ENCODE results near the gene SLC45A1. TPM values are rescaled to one million over a fixed set of nuclear protein-coding genes. Genes with fewer than 3 reads are reported as not detected.

The SLC45A1 gene
- polyA plus RNA-seq, 1 donor (not counting 4 experiments of a cell fraction or from before 2014, with no cell fraction given): 0.14 TPM

DNA sequence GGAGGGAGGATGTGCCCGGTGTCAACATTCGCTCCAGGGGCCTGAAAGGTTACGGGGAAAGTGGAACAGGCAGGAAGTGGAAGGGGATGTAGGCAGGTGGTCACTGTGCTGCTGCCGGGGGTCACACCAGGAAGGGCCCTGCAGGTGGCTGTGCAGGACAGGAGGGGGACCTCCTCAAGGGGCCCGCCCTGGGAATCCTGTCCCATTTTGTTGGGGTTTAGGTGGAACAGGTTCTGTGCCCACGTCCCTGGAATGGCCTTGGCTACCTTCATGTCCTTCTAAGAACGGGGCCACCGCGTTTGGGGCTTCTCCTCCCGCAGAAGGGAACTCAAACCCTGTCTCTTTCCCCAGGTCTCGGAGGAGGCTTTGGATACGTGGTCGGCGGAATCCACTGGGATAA lies 11.9 kb downstream of the SLC45A1 start:
- H3K4me1 ChIP-seq (ENCODE audit: control insufficient read depth, extremely low read depth, insufficient read depth, low read length): no peaks in the 10 kb centered on the region
- TF ChIP-seq EZH2 (IDR thresholded peaks at IDR 0.05; ENCODE audit: low read length): no peak
- TF ChIP-seq, protein P1, sequence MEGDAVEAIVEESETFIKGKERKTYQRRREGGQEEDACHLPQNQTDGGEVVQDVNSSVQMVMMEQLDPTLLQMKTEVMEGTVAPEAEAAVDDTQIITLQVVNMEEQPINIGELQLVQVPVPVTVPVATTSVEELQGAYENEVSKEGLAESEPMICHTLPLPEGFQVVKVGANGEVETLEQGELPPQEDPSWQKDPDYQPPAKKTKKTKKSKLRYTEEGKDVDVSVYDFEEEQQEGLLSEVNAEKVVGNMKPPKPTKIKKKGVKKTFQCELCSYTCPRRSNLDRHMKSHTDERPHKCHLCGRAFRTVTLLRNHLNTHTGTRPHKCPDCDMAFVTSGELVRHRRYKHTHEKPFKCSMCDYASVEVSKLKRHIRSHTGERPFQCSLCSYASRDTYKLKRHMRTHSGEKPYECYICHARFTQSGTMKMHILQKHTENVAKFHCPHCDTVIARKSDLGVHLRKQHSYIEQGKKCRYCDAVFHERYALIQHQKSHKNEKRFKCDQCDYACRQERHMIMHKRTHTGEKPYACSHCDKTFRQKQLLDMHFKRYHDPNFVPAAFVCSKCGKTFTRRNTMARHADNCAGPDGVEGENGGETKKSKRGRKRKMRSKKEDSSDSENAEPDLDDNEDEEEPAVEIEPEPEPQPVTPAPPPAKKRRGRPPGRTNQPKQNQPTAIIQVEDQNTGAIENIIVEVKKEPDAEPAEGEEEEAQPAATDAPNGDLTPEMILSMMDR (optimal IDR thresholded peaks at IDR 0.05 in 1 of 3, IDR thresholded peaks at IDR 0.05 in 1 of 3, conservative IDR thresholded peaks at IDR 0.05 in 1 of 3; ENCODE audit: extremely low read depth in 1 of 3, insufficient read depth in 2 of 3, low read length in 3 of 3): no peak
- no peaks in the 10 kb centered on the region for H3K9me3 ChIP-seq (ENCODE audit: control insufficient read depth, low read depth, low read length)
- dilution Hi-C loops (cut with MboI; ENCODE audit: extremely low pct_ligation_motif_present, low sequenced_read_pairs): no loop called here
- FAIRE-seq (no peak), DNase-seq (ENCODE audit: low read depth, low spot score) (no peak)
- no peaks in the 10 kb centered on the region for H3K79me2 ChIP-seq (ENCODE audit: control insufficient read depth, insufficient read depth, low read length)
- no peak overlapping the region for H3K4me3 ChIP-seq (ENCODE audit: control insufficient read depth in 2 of 3, extremely low read depth in 1 of 3, insufficient read depth in 2 of 3, low read depth in 1 of 3, low read length in 3 of 3)
- no peaks in the 10 kb centered on the region for H3K9me1 ChIP-seq (ENCODE audit: control insufficient read depth, extremely low read depth, insufficient read depth, low read length)
- no peak overlapping the region for H3K4me2 ChIP-seq (ENCODE audit: control insufficient read depth, extremely low read depth, insufficient read depth, low read depth, low read length)
- H4K20me1 ChIP-seq (ENCODE audit: control insufficient read depth, extremely low read depth, insufficient read depth, low read length): no peaks in the 10 kb centered on the region
- H2AFZ ChIP-seq (ENCODE audit: control insufficient read depth, low read length): no peak overlapping the region
- no peak overlapping the region for H3K9ac ChIP-seq (ENCODE audit: control insufficient read depth, extremely low read depth, insufficient read depth, low read length)
- H3K27ac ChIP-seq (ENCODE audit: control insufficient read depth, insufficient read depth, low read length): no peak overlapping the region
- no peaks in the 10 kb centered on the region for H3K27me3 ChIP-seq (ENCODE audit: control insufficient read depth, extremely low read depth, insufficient read depth, low read length)
- H3K36me3 ChIP-seq (ENCODE audit: control insufficient read depth in 2 of 2, extremely low read depth in 1 of 2, insufficient read depth in 2 of 2, low read length in 2 of 2): no peaks in the 10 kb centered on the region

DNA sequence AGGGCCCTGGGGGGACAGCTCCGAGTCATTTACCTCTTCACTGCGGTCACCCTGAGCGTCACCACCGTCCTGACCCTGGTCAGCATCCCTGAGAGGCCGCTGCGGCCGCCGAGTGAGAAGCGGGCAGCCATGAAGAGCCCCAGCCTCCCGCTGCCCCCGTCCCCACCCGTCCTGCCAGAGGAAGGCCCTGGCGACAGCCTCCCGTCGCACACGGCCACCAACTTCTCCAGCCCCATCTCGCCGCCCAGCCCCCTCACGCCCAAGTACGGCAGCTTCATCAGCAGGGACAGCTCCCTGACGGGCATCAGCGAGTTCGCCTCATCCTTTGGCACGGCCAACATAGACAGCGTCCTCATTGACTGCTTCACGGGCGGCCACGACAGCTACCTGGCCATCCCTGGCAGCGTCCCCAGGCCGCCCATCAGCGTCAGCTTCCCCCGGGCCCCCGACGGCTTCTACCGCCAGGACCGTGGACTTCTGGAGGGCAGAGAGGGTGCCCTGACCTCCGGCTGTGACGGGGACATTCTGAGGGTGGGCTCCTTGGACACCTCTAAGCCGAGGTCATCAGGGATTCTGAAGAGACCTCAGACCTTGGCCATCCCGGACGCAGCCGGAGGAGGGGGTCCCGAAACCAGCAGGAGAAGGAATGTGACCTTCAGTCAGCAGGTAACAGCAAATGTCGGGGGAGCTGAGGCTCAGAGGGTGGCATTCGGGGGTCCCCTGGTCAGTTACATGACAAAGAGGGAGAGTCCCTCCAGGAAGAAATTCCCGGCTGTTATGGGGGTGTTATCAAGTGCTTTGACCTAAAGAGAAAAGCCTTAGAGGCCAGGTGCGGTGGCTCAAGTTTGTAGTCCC lies 12.6 kb downstream of the SLC45A1 start:
- H4K20me1 ChIP-seq (ENCODE audit: control insufficient read depth, extremely low read depth, insufficient read depth, low read length): no peaks in the 10 kb centered on the region
- DNase-seq (ENCODE audit: low read depth, low spot score): no peak
- H3K9me1 ChIP-seq (ENCODE audit: control insufficient read depth, extremely low read depth, insufficient read depth, low read length): no peaks in the 10 kb centered on the region
- no peak overlapping the region for H3K4me2 ChIP-seq (ENCODE audit: control insufficient read depth, extremely low read depth, insufficient read depth, low read depth, low read length)
- H3K9ac ChIP-seq (ENCODE audit: control insufficient read depth, extremely low read depth, insufficient read depth, low read length): no peak overlapping the region
- H2AFZ ChIP-seq (ENCODE audit: control insufficient read depth, low read length): no peak overlapping the region
- dilution Hi-C loops (cut with MboI; ENCODE audit: extremely low pct_ligation_motif_present, low sequenced_read_pairs): no loop called here
- no peaks in the 10 kb centered on the region for H3K79me2 ChIP-seq (ENCODE audit: control insufficient read depth, insufficient read depth, low read length)
- no peak overlapping the region for H3K27ac ChIP-seq (ENCODE audit: control insufficient read depth, insufficient read depth, low read length)
- no peaks in the 10 kb centered on the region for H3K36me3 ChIP-seq (ENCODE audit: control insufficient read depth in 2 of 2, extremely low read depth in 1 of 2, insufficient read depth in 2 of 2, low read length in 2 of 2)
- H3K4me3 ChIP-seq (ENCODE audit: control insufficient read depth in 2 of 3, extremely low read depth in 1 of 3, insufficient read depth in 2 of 3, low read depth in 1 of 3, low read length in 3 of 3): no peak overlapping the region
- no peaks in the 10 kb centered on the region for H3K9me3 ChIP-seq (ENCODE audit: control insufficient read depth, low read depth, low read length)
- no peaks in the 10 kb centered on the region for H3K27me3 ChIP-seq (ENCODE audit: control insufficient read depth, extremely low read depth, insufficient read depth, low read length)
- no peaks in the 10 kb centered on the region for H3K4me1 ChIP-seq (ENCODE audit: control insufficient read depth, extremely low read depth, insufficient read depth, low read length)
- TF ChIP-seq EZH2 (IDR thresholded peaks at IDR 0.05; ENCODE audit: low read length): no peak
- TF ChIP-seq, protein P1 (optimal IDR thresholded peaks at IDR 0.05 in 1 of 3, IDR thresholded peaks at IDR 0.05 in 1 of 3, conservative IDR thresholded peaks at IDR 0.05 in 1 of 3; ENCODE audit: extremely low read depth in 1 of 3, insufficient read depth in 2 of 3, low read length in 3 of 3): no peak
- no peak for FAIRE-seq
